Non-pigmented ciliary epithelial cell (primary cell): ENCODE measurements around the gene KCNMA1.
"Not testable (repeated sequence)": the region's sequence is repeated elsewhere in the genome, so short reads cannot be mapped to it uniquely, and the experiment has no call there.

ENCODE experiments used
- DNase-seq: peaks from one replicate; pipeline ENCODE4 v3.0.0-alpha.2; 2010; ENCODE audit warnings: low read depth

The KCNMA1 gene

GRCh38 chr10:77604941-77605351 lies 32.7 kb downstream of the KCNMA1 start:
- DNase-seq = no peak

GRCh38 chr10:77604063-77604462 lies 33.5 kb downstream of the KCNMA1 start:
- DNase-seq = no peak

GRCh38 chr10:77603534-77603927 lies 34.1 kb downstream of the KCNMA1 start:
- DNase-seq = no peak

- DNase-seq = no peak
Measured at GRCh38 chr10:77602913-77603533, 34.6 kb downstream of the KCNMA1 start.

- DNase-seq = no peak
Measured at GRCh38 chr10:77602231-77602912, 35.2 kb downstream of the KCNMA1 start.

GRCh38 chr10:77601488-77601887 lies 36.1 kb downstream of the KCNMA1 start:
- no peak for DNase-seq

GRCh38 chr10:77600640-77601039 lies 37.0 kb downstream of the KCNMA1 start:
- no peak for DNase-seq

GRCh38 chr10:77599651-77600050 lies 38.0 kb downstream of the KCNMA1 start:
- no peak for DNase-seq

- no peak for DNase-seq
Measured at GRCh38 chr10:77598606-77599005, 39.0 kb downstream of the KCNMA1 start.

GRCh38 chr10:77597560-77597959 lies 40.0 kb downstream of the KCNMA1 start:
- DNase-seq = no peak

- no peak for DNase-seq
Measured at GRCh38 chr10:77594471-77594783, 43.2 kb downstream of the KCNMA1 start.

GRCh38 chr10:77593771-77594470 lies 43.7 kb downstream of the KCNMA1 start:
- no peak for DNase-seq

- peak; percentile 77 for DNase-seq
Measured at GRCh38 chr10:77592946-77593636, 44.5 kb downstream of the KCNMA1 start.

- DNase-seq = no peak
Measured at GRCh38 chr10:77592510-77592909, 45.1 kb downstream of the KCNMA1 start.

- no peak for DNase-seq
Measured at GRCh38 chr10:77591238-77591880, 46.2 kb downstream of the KCNMA1 start.

GRCh38 chr10:77590344-77591237 lies 47.0 kb downstream of the KCNMA1 start:
- DNase-seq = no peak

- not testable (repeated sequence) for DNase-seq
Measured at GRCh38 chr10:77589703-77590102, 47.9 kb downstream of the KCNMA1 start.

GRCh38 chr10:77588886-77589285 lies 48.7 kb downstream of the KCNMA1 start:
- DNase-seq = no peak

GRCh38 chr10:77587416-77587790 lies 50.2 kb downstream of the KCNMA1 start:
- DNase-seq = no peak

- peak; percentile 64 for DNase-seq
Measured at GRCh38 chr10:77586719-77587415, 50.7 kb downstream of the KCNMA1 start.

- DNase-seq = no peak
Measured at GRCh38 chr10:77584938-77585337, 52.7 kb downstream of the KCNMA1 start.
